HepG2 (cell line): Measurements from ENCODE around the gene ZNF655. TPM values are rescaled to one million over a fixed set of nuclear protein-coding genes. Genes with fewer than 3 reads are reported as not detected.

Source experiments
- ELF1 ChIP-seq: sonication (generic); formaldehyde crosslinking; IDR thresholded peaks from 2 replicates; pipeline ENCODE4 v1.4.0; 2020; ENCODE audit warnings: missing genetic modification reagents
- ESRRA ChIP-seq: sonication (generic); formaldehyde crosslinking; IDR thresholded peaks from 2 replicates; pipeline ENCODE4 v1.5.1; 2020; ENCODE audit warnings: mild to moderate bottlenecking, low read depth, missing genetic modification reagents
- ETV5 ChIP-seq: IDR thresholded peaks from 2 replicates; pipeline ENCODE4 v1.6.1; 2018; ENCODE audit warnings: missing biosample characterization, missing genetic modification reagents, inconsistent platforms, borderline replicate concordance
- HBP1 ChIP-seq: IDR thresholded peaks from 2 replicates; pipeline ENCODE4 v1.6.1; 2016; ENCODE audit warnings: low read depth, control low read depth
- MLLT10 ChIP-seq: sonication (generic); formaldehyde crosslinking; IDR thresholded peaks from 2 replicates; pipeline ENCODE4 v1.4.0; 2020; ENCODE audit warnings: missing genetic modification reagents
- PCBP1 ChIP-seq: fragments of 200-400 bp; formaldehyde crosslinking; IDR thresholded peaks from 2 replicates; pipeline ENCODE4 v1.6.1; 2017; ENCODE audit warnings: mild to moderate bottlenecking, low read depth, low read length, borderline replicate concordance
- SMAD3 ChIP-seq: sonication (generic); formaldehyde crosslinking; IDR thresholded peaks from 2 replicates; pipeline ENCODE4 v1.4.0; 2020; ENCODE audit warnings: missing genetic modification reagents
- TEF ChIP-seq: sonication (generic); formaldehyde crosslinking; IDR thresholded peaks from 2 replicates; pipeline ENCODE4 v1.5.0; 2020; ENCODE audit warnings: missing genetic modification reagents
- ZFP36L2 ChIP-seq: sonication (generic); formaldehyde crosslinking; IDR thresholded peaks from 2 replicates; pipeline ENCODE4 v1.4.0; 2020; ENCODE audit warnings: missing genetic modification reagents
- ZNF468 ChIP-seq: sonication (generic); formaldehyde crosslinking; IDR thresholded peaks from 2 replicates; pipeline ENCODE4 v1.8.0; 2022; ENCODE audit warnings: mild to moderate bottlenecking, moderate library complexity, missing genetic modification reagents
- ZNF512B ChIP-seq: sonication (generic); formaldehyde crosslinking; IDR thresholded peaks from 2 replicates; pipeline ENCODE4 v1.5.1; 2020; ENCODE audit warnings: missing genetic modification reagents, mild to moderate bottlenecking, borderline replicate concordance
- ZNF513 ChIP-seq: sonication (generic); formaldehyde crosslinking; conservative IDR thresholded peaks from 2 replicates; pipeline ENCODE4 v1.5.0; 2020; ENCODE audit warnings: missing genetic modification reagents
- ZNF550 ChIP-seq: sonication (generic); formaldehyde crosslinking; IDR thresholded peaks from 2 replicates; pipeline ENCODE4 v1.4.0; 2020; ENCODE audit warnings: mild to moderate bottlenecking, missing genetic modification reagents, borderline replicate concordance
- ZNF614 ChIP-seq: IDR thresholded peaks from 2 replicates; pipeline ENCODE4 v1.6.1; 2018; ENCODE audit warnings: missing biosample characterization, missing genetic modification reagents, inconsistent platforms, borderline replicate concordance
- ZNF644 ChIP-seq: IDR thresholded peaks from 2 replicates; pipeline ENCODE4 v1.6.1; 2016; ENCODE audit warnings: low read depth
- ZNF879 ChIP-seq: sonication (generic); formaldehyde crosslinking; IDR thresholded peaks from 2 replicates; pipeline ENCODE4 v1.8.1; 2023; ENCODE audit warnings: missing genetic modification reagents
- ZSCAN29 ChIP-seq: sonication (generic); formaldehyde crosslinking; conservative IDR thresholded peaks from 2 replicates; pipeline ENCODE4 v1.4.0; 2020; ENCODE audit warnings: mild to moderate bottlenecking, missing genetic modification reagents
- polyA plus RNA-seq, 8 experiments: library from polyadenylated mRNA; depleted of rRNA in 3 of 8; stranded (reverse) in 7 of 8; unstranded in 1 of 8; fragments of >200 nt; fragmentation: Illumina TruSeq in 4 of 8; extraction: Trizol in 4 of 8; gene quantifications; 2 replicates each; pipeline versions ENCODE4 v1.2.1 to v1.2.3, GENCODE V29; 2011 to 2016; ENCODE audit warnings: low read depth in 4 of 8, missing spikeins in 1 of 8, mixed read lengths in 1 of 8; ENCODE audit not compliant: insufficient read depth in 1 of 8
- total RNA-seq, 5 experiments: library from RNA; depleted of rRNA; stranded (reverse); fragments of >200 nt; fragmentation: Illumina TruSeq; extraction: Trizol; gene quantifications; 2 replicates each; pipeline ENCODE4 v1.2.3, GENCODE V29; 2016; ENCODE audit warnings: low read depth in 1 of 5
- TF ChIP-seq, protein P1 (sequence below): IDR thresholded peaks from 2 replicates; pipeline ENCODE4 v1.6.1; 2016; ENCODE audit warnings: missing compliant biosample characterization, missing genetic modification reagents, borderline replicate concordance
- TF ChIP-seq, protein P2 (sequence below): sonication (generic); formaldehyde crosslinking; IDR thresholded peaks from 2 replicates; pipeline ENCODE4 v1.8.1; 2023; ENCODE audit warnings: mild to moderate bottlenecking, inconsistent platforms, moderate library complexity, missing genetic modification reagents, borderline replicate concordance

Gene ZNF655
- total and polyA plus RNA-seq, 2 of the 13 experiments (the other 11 are each of a cell fraction or from before 2014, with no cell fraction given), result 53.4 to 75.6 TPM

GRCh38 chr7:99558306-99559174 is at the start of gene ZNF655 (continued):
- 0 out of 2 replicates have a peak, but pooled peaks have one; percentile 15 for TF ChIP-seq TEF (CRISPR knock-in tag)
- TF ChIP-seq ESRRA, result peak; percentile 19; the same call in 1 of the 2 replicates
- no peak for TF ChIP-seq ZNF468
- no peak; the same call in 1 of the 2 replicates for TF ChIP-seq MLLT10 (CRISPR knock-in tag)
- TF ChIP-seq, protein P1, sequence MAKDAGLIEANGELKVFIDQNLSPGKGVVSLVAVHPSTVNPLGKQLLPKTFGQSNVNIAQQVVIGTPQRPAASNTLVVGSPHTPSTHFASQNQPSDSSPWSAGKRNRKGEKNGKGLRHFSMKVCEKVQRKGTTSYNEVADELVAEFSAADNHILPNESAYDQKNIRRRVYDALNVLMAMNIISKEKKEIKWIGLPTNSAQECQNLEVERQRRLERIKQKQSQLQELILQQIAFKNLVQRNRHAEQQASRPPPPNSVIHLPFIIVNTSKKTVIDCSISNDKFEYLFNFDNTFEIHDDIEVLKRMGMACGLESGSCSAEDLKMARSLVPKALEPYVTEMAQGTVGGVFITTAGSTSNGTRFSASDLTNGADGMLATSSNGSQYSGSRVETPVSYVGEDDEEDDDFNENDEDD (CRISPR knock-in tag), result no peak; the same call in 1 of the 2 replicates
- 0 out of 2 replicates have a peak, but pooled peaks have one; percentile 63 for TF ChIP-seq PCBP1
- 0 out of 2 replicates have a peak, but pooled peaks have one; percentile 26 for TF ChIP-seq ZNF614 (CRISPR knock-in tag)
- no peak for TF ChIP-seq ZNF513 (CRISPR knock-in tag)
- TF ChIP-seq ETV5 (CRISPR knock-in tag), result peak; percentile 88; the same call in 1 of the 2 replicates
- 0 out of 2 replicates have a peak, but pooled peaks have one; percentile 56 for TF ChIP-seq SMAD3
- TF ChIP-seq ELF1 (CRISPR knock-in tag), result peak; percentile 91
- TF ChIP-seq ZNF644 (CRISPR knock-in tag), result no peak
- TF ChIP-seq ZSCAN29 (CRISPR knock-in tag), result 0 out of 2 replicates have a peak, but pooled peaks have one; percentile 23
- 0 out of 2 replicates have a peak, but pooled peaks have one; percentile 21 for TF ChIP-seq HBP1
- TF ChIP-seq, protein P2, sequence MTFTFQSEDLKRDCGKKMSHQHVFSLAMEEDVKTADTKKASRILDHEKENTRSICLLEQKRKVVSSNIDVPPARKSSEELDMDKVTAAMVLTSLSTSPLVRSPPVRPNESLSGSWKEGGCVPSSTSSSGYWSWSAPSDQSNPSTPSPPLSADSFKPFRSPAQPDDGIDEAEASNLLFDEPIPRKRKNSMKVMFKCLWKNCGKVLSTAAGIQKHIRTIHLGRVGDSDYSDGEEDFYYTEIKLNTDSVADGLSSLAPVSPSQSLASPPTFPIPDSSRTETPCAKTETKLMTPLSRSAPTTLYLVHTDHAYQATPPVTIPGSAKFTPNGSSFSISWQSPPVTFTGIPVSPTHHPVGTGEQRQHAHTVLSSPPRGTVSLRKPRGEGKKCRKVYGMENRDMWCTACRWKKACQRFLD (CRISPR knock-in tag), result 0 out of 2 replicates have a peak, but pooled peaks have one; percentile 38
- peak; percentile 35; the same call in 1 of the 2 replicates for TF ChIP-seq ZNF879 (CRISPR knock-in tag)
- TF ChIP-seq ZNF512B (CRISPR knock-in tag), result no peak
- peak; percentile 95 for TF ChIP-seq ZNF550 (CRISPR knock-in tag)
- TF ChIP-seq ZFP36L2 (CRISPR knock-in tag), result no peak
